ENCODE measurements around the gene UBAC2.
A peak's percentile ranks its signal among the peaks of the same experiment; 100 is the strongest.

The UBAC2 gene

DNA sequence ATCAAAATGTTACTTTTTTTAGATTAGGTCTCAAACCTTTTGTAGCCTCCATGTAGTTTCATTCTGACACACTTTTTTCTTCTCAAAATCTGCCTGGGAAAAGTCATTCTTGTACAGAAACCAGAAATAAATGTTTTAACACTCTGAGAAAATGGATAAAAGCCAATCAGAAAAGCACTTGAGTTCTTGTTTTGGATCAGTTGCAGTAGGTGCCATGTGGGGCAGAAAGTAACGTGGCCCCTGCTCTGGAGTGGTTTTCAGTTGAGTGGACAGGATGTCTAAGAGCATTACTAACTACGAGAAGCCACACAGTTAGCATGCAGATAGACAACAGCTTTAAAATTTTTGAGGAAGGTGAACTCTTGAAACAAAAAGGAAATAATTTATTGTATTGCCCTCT, 87.4 kb downstream of the UBAC2 start:
- H3K27ac ChIP-seq (ENCODE audit: low read length), result no peak overlapping the region

DNA sequence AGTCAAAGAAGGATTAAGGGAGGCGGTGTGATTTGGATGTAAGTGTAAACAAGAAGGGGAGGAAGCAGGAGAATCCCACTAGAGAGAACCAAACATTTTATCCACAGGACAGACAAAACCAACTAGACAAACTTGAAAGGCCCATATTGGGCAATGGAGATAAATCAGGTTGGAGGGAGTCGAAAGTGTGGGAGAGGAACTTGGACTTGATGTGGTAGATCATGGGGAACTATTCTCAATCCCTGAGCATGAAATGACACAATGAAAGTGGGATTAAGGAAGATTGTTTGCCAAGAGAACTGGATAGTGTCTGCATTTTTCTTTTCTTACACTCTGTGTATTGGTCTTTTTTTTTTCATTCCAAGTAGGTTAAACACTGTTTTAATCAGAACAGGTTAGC, 88.6 kb downstream of the UBAC2 start:
- H3K36me3 ChIP-seq (ENCODE audit: control insufficient read depth in 1 of 2, insufficient read depth in 2 of 2, low read length in 2 of 2), result peaks cover 0 to 8% of the 10 kb centered on the region in 2 donors
- H3K4me3 ChIP-seq (ENCODE audit: low read depth in 1 of 2, low read length in 2 of 2), result no peak overlapping the region
- H3K27me3 ChIP-seq (ENCODE audit: low read depth, low read length), result no peaks in the 10 kb centered on the region
- no peak overlapping the region for H3K27ac ChIP-seq (ENCODE audit: low read length)
- peaks cover 0 to 4% of the 10 kb centered on the region in 2 donors for H3K4me1 ChIP-seq (ENCODE audit: control insufficient read depth in 1 of 2, insufficient read depth in 2 of 2, low read length in 2 of 2)
- no peaks in the 10 kb centered on the region for H3K9me3 ChIP-seq (ENCODE audit: control insufficient read depth in 1 of 2, low read length in 2 of 2)

More for the DNA sequence above, 87.4 kb downstream of the UBAC2 start:
- Histone ChIP-seq H3K4me3 (ENCODE audit: low read depth in 1 of 2, low read length in 2 of 2) (no peak overlapping the region), H3K36me3 (ENCODE audit: control insufficient read depth in 1 of 2, insufficient read depth in 2 of 2, low read length in 2 of 2) (peaks cover 0 to 4% of the 10 kb centered on the region in 2 donors), H3K9me3 (ENCODE audit: control insufficient read depth in 1 of 2, low read length in 2 of 2) (no peaks in the 10 kb centered on the region), H3K4me1 (ENCODE audit: control insufficient read depth in 1 of 2, insufficient read depth in 2 of 2, low read length in 2 of 2) (peaks cover 3 to 4% of the 10 kb centered on the region in 2 donors), H3K27me3 (ENCODE audit: low read depth, low read length) (no peaks in the 10 kb centered on the region)

DNA sequence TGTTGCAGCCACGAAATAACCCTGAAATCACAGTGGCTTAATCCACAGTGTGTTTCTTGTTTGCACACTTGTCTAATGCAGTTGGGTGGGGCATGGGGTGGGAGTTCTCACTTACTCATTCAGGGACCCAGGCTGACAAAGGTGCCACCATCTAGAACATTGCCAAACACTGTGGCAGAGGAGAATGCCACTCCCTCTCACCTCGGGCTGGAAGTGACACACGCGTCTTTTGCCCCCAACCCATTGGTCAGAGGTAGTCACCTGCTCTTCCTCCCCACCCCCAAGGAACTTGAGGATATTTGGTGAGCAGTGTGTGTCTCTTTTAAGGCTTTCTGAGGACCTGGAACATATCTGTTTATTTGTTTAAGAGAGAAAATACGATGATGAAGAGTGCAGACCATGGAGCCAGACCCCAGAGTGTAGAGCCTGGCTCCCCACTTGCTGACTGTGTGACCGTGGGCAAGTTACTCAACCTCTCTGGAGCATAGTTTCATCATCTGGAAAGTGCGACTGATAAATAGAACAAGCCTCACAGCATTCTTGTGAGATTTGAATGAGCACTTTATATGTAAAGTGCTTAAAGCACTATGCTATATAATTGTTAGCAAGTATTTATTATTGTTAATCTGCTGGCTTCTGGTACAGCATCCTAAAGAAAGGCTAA, 89.2 kb downstream of the UBAC2 start:
- Histone ChIP-seq H3K27ac (ENCODE audit: low read length) (no peak overlapping the region), H3K36me3 (ENCODE audit: control insufficient read depth in 1 of 2, insufficient read depth in 2 of 2, low read length in 2 of 2) (peaks cover under 1 to 8% of the 10 kb centered on the region in 2 donors), H3K9me3 (ENCODE audit: control insufficient read depth in 1 of 2, low read length in 2 of 2) (no peaks in the 10 kb centered on the region), H3K4me1 (ENCODE audit: control insufficient read depth in 1 of 2, insufficient read depth in 2 of 2, low read length in 2 of 2) (peaks cover 0 to 6% of the 10 kb centered on the region in 2 donors), H3K4me3 (ENCODE audit: low read depth in 1 of 2, low read length in 2 of 2) (no peak overlapping the region), H3K27me3 (ENCODE audit: low read depth, low read length) (no peaks in the 10 kb centered on the region)

DNA sequence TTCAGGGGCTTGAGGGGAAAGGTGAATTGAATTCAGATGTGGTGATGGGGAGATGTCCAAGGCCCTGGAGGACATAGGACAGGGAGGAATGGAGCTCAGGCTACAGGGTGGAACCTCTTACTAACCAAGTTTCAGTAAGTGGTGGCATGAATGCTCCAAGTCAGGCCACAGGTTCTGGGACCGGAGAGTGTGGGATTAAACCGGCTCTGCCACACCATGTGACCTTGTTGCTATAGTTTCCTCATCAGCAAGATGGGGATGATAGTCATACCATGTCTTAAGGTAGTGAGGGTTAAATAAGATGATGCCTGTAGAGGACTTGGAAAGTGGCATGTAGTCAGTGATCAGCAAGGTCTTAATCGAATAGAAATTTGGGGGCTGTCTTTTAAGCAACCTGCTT, 90.2 kb downstream of the UBAC2 start:
- Histone ChIP-seq H3K4me3 (ENCODE audit: low read depth in 1 of 2, low read length in 2 of 2) (no peak overlapping the region), H3K27ac (ENCODE audit: low read length) (no peak overlapping the region), H3K27me3 (ENCODE audit: low read depth, low read length) (no peaks in the 10 kb centered on the region), H3K36me3 (ENCODE audit: control insufficient read depth in 1 of 2, insufficient read depth in 2 of 2, low read length in 2 of 2) (peaks cover 11 to 16% of the 10 kb centered on the region in 2 donors), H3K4me1 (ENCODE audit: control insufficient read depth in 1 of 2, insufficient read depth in 2 of 2, low read length in 2 of 2) (peaks cover 8 to 15% of the 10 kb centered on the region in 2 donors), H3K9me3 (ENCODE audit: control insufficient read depth in 1 of 2, low read length in 2 of 2) (no peaks in the 10 kb centered on the region)

DNA sequence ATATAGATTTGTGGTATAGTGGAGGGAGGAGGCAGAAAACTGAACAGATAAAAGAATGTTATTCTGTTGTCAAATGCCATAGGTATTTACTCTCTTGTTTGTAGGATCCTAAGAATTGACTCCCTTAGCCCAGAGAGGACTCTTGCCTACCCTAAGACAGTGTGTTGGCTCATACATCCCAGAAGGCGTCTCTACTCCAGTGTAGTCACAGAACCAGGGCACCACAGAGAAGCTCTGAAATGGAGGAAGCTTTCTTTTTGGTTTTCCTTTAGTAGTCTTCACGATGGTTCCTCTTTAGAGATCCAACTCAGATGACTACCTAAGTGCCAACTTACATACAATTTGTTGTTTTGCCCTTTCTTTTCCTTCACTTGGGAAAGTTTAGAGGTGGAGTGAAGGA, 92.5 kb downstream of the UBAC2 start:
- Histone ChIP-seq H3K27ac (ENCODE audit: low read length) (no peak overlapping the region), H3K9me3 (ENCODE audit: control insufficient read depth in 1 of 2, low read length in 2 of 2) (no peaks in the 10 kb centered on the region), H3K27me3 (ENCODE audit: low read depth, low read length) (no peaks in the 10 kb centered on the region), H3K4me3 (ENCODE audit: low read depth in 1 of 2, low read length in 2 of 2) (no peak overlapping the region), H3K4me1 (ENCODE audit: control insufficient read depth in 1 of 2, insufficient read depth in 2 of 2, low read length in 2 of 2) (peaks cover 8 to 11% of the 10 kb centered on the region in 2 donors), H3K36me3 (ENCODE audit: control insufficient read depth in 1 of 2, insufficient read depth in 2 of 2, low read length in 2 of 2) (peaks cover 11 to 16% of the 10 kb centered on the region in 2 donors)

DNA sequence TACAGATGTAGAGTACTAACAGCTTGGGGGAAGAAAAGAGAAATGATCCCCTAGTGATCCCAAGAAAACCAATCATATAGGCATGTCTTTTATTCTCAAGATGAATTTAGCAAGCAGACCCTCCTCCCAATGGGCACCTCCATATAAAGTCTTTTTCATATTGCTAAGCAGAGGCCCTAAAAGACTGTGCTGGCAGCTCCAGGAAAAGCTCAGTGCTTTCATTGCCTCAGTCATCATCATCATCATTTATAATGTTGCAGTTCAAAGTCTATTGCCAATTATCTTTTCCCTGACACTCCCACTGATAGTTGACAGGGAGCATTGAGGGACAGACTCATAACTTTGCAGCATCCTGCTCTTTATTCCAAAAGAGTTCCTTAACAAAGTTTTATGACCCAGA, 93.5 kb downstream of the UBAC2 start:
- H3K9me3 ChIP-seq (ENCODE audit: control insufficient read depth in 1 of 2, low read length in 2 of 2), result no peaks in the 10 kb centered on the region
- no peaks in the 10 kb centered on the region for H3K27me3 ChIP-seq (ENCODE audit: low read depth, low read length)
- H3K36me3 ChIP-seq (ENCODE audit: control insufficient read depth in 1 of 2, insufficient read depth in 2 of 2, low read length in 2 of 2), result peaks cover 11 to 16% of the 10 kb centered on the region in 2 donors
- H3K27ac ChIP-seq (ENCODE audit: low read length), result no peak overlapping the region
- H3K4me1 ChIP-seq (ENCODE audit: control insufficient read depth in 1 of 2, insufficient read depth in 2 of 2, low read length in 2 of 2), result peaks cover 8 to 11% of the 10 kb centered on the region in 2 donors
- H3K4me3 ChIP-seq (ENCODE audit: low read depth in 1 of 2, low read length in 2 of 2), result no peak overlapping the region

DNA sequence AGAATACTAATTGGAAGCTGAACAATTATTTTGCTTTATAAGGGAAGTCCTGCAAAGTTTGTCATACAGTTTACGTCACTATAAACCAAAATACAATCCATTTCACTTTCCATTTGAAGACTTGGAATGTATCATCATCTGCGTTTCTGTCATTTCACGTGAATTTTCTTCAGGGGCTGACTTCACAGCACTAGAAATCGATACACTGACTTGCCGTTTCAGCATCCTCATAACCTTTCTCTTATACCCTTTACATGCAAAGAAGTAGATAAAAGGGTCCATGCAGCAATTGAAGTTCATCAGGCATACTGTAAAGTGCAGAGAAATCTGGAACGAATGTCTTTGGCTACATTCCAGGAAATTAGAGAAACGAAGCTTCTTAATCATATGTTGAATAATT, 94.3 kb downstream of the UBAC2 start:
- H3K27ac ChIP-seq (ENCODE audit: low read length), result no peak overlapping the region
- peaks cover 8 to 11% of the 10 kb centered on the region in 2 donors for H3K4me1 ChIP-seq (ENCODE audit: control insufficient read depth in 1 of 2, insufficient read depth in 2 of 2, low read length in 2 of 2)
- no peak overlapping the region for H3K4me3 ChIP-seq (ENCODE audit: low read depth in 1 of 2, low read length in 2 of 2)
- peaks cover 11 to 16% of the 10 kb centered on the region in 2 donors for H3K36me3 ChIP-seq (ENCODE audit: control insufficient read depth in 1 of 2, insufficient read depth in 2 of 2, low read length in 2 of 2)
- no peaks in the 10 kb centered on the region for H3K27me3 ChIP-seq (ENCODE audit: low read depth, low read length)
- H3K9me3 ChIP-seq (ENCODE audit: control insufficient read depth in 1 of 2, low read length in 2 of 2), result no peaks in the 10 kb centered on the region

DNA sequence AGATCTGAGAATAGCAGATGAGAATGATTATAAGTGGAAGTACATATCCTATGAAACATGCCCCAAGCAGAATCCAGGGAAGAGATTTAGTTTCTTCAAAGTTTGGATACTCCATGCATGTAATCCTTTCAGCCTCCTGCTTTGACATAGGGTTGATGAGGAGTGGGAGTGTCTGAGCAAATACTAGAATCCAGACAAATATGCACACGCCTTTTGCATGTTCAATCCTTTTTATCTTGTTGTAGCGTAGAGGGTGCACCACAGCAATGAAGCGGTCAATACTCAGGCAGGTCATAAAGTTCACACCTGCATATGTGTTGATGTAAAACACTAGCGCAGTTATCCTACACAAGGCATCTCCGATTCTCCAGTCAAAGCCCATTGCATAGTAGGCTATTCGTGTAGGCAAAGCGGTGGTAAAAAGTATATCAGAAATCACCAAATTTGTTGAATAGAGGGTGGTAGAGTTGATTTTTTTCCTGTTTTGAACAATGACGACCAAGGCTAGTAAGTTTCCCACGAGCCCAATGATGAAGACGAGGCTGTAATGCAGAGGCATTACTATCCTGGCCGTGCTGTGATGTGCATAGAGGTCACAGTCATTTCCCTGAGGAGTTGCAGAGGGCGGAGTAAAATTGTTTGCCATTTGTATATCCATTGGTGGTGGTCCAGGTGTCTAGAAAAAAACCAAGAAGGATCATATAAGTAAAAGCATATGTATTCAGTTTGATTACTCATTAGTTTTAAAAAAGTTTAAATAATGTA, 95.0 kb downstream of the UBAC2 start:
- Histone ChIP-seq H3K4me3 (ENCODE audit: low read depth in 1 of 2, low read length in 2 of 2) (peak overlapping the region in 1 of 2 donors; percentile 1), H3K27ac (ENCODE audit: low read length) (no peak overlapping the region)

DNA sequence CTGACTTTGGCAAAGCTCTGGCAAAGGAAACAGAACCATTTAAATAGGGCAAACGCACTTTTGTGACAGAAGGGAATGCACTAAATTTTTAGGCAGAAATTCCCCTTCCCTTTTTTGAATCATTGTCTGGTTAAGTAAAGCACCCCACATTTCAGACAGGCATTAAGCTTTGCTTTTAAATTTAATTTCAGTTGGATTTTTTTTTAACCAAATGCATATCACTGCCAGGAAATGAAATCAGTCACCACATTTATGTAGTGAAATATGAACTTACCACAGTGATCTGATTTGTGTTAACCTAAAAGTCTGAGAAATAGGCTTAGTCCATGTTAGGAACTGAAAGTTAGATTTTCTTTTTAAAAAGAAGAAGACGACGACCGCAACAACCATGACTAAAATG, 95.7 kb downstream of the UBAC2 start:
- Histone ChIP-seq H3K27ac (ENCODE audit: low read length) (peak overlapping the region; percentile 7), H3K9me3 (ENCODE audit: control insufficient read depth in 1 of 2, low read length in 2 of 2) (no peaks in the 10 kb centered on the region), H3K36me3 (ENCODE audit: control insufficient read depth in 1 of 2, insufficient read depth in 2 of 2, low read length in 2 of 2) (peaks cover 11 to 16% of the 10 kb centered on the region in 2 donors), H3K4me3 (ENCODE audit: low read depth in 1 of 2, low read length in 2 of 2) (no peak overlapping the region), H3K4me1 (ENCODE audit: control insufficient read depth in 1 of 2, insufficient read depth in 2 of 2, low read length in 2 of 2) (peaks cover 8 to 11% of the 10 kb centered on the region in 2 donors), H3K27me3 (ENCODE audit: low read depth, low read length) (no peaks in the 10 kb centered on the region)

More for the DNA sequence above, 95.0 kb downstream of the UBAC2 start:
- H3K36me3 ChIP-seq (ENCODE audit: control insufficient read depth in 1 of 2, insufficient read depth in 2 of 2, low read length in 2 of 2), result peaks cover 11 to 16% of the 10 kb centered on the region in 2 donors
- H3K27me3 ChIP-seq (ENCODE audit: low read depth, low read length), result no peaks in the 10 kb centered on the region
- H3K4me1 ChIP-seq (ENCODE audit: control insufficient read depth in 1 of 2, insufficient read depth in 2 of 2, low read length in 2 of 2), result peaks cover 8 to 11% of the 10 kb centered on the region in 2 donors
- no peaks in the 10 kb centered on the region for H3K9me3 ChIP-seq (ENCODE audit: control insufficient read depth in 1 of 2, low read length in 2 of 2)

DNA sequence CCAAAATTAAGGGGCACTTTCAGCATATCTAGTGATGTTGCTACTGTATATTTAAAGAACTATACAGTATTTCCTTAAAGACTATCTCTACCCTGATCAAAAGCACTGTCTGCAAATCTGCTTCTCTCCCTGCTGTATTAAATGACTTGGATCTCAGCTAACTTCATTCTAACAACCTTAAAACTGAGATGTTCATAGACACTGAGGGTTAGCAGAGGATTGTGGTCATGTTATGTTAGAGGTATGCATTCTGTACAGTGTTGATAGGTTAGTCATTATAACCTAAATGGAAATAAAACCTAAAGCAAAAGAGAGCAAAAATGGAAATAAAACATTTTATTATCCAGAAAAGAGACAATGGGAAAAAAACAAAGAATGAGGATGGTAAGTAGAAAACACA, 96.7 kb downstream of the UBAC2 start:
- H3K4me3 ChIP-seq (ENCODE audit: low read depth in 1 of 2, low read length in 2 of 2), result no peak overlapping the region
- H3K27ac ChIP-seq (ENCODE audit: low read length), result no peak overlapping the region
- H3K9me3 ChIP-seq (ENCODE audit: control insufficient read depth in 1 of 2, low read length in 2 of 2), result no peaks in the 10 kb centered on the region
- no peaks in the 10 kb centered on the region for H3K27me3 ChIP-seq (ENCODE audit: low read depth, low read length)
- peaks cover 11 to 16% of the 10 kb centered on the region in 2 donors for H3K36me3 ChIP-seq (ENCODE audit: control insufficient read depth in 1 of 2, insufficient read depth in 2 of 2, low read length in 2 of 2)
- H3K4me1 ChIP-seq (ENCODE audit: control insufficient read depth in 1 of 2, insufficient read depth in 2 of 2, low read length in 2 of 2), result peaks cover 8 to 11% of the 10 kb centered on the region in 2 donors

DNA sequence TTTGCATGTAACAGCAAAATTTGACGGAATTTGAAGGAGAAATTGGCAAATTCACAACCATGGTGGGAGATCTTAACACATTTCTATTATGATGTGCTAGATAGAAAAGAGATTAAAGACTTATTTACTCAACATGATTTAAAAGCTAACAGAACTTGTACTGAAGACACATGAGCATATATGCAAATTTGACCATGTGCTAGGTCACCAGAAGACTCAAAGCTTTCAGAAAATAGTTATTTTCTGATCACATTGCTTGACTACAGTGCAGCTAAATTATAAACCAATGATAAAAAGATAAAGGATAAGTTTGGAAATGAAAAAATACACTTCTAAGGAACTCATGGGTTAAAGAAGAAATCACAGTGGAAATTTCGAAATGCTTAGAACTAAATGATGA, 97.4 kb downstream of the UBAC2 start:
- Histone ChIP-seq H3K9me3 (ENCODE audit: control insufficient read depth in 1 of 2, low read length in 2 of 2) (no peaks in the 10 kb centered on the region), H3K4me1 (ENCODE audit: control insufficient read depth in 1 of 2, insufficient read depth in 2 of 2, low read length in 2 of 2) (peaks cover 8 to 11% of the 10 kb centered on the region in 2 donors), H3K36me3 (ENCODE audit: control insufficient read depth in 1 of 2, insufficient read depth in 2 of 2, low read length in 2 of 2) (peaks cover 11 to 12% of the 10 kb centered on the region in 2 donors), H3K27me3 (ENCODE audit: low read depth, low read length) (no peaks in the 10 kb centered on the region), H3K4me3 (ENCODE audit: low read depth in 1 of 2, low read length in 2 of 2) (no peak overlapping the region), H3K27ac (ENCODE audit: low read length) (no peak overlapping the region)

All from muscle layer of duodenum (tissue), 2 donors.